WTC11 (cell line): Measurements from ENCODE around the gene ATL2. TPM values are rescaled to one million over a fixed set of nuclear protein-coding genes. Genes with fewer than 3 reads are reported as not detected.

Source experiments
- ATAC-seq: fragments of 200-7000 bp; cut with Tn5 transposase; 2 replicates; pipeline ENCODE4 v1.10.0; 2021; ENCODE audit warnings: mild to moderate bottlenecking, moderate library complexity
- CTCF ChIA-PET: fragments of 300-600 bp; sonication (Branson Sonifier 250); formaldehyde crosslinking; loops from one replicate; lab custom pipeline; 2021; ENCODE audit warnings: antibody characterized with exemption; lab: Charles Lee
- POLR2A ChIA-PET: fragments of 350-600 bp; sonication (Branson Sonifier 250); formaldehyde crosslinking; loops from one replicate; lab custom pipeline; 2021; ENCODE audit warnings: antibody characterized with exemption; lab: Charles Lee
- DNase-seq: peaks from one replicate; pipeline ENCODE4 v3.0.0; 2021; ENCODE audit warnings: low spot score
- H3K27ac Mint-ChIP-seq: 2 replicates; pipeline ENCODE4 v1.8.0; 2021; ENCODE audit warnings: mixed read lengths
- H3K27me3 Mint-ChIP-seq: 2 replicates; pipeline ENCODE4 v1.8.0; 2021; ENCODE audit warnings: low read depth, mild to moderate bottlenecking, moderate library complexity, mixed read lengths
- H3K36me3 Mint-ChIP-seq: 2 replicates; pipeline ENCODE4 v1.8.0; 2021; ENCODE audit warnings: mixed read lengths
- H3K4me1 Mint-ChIP-seq: 2 replicates; pipeline ENCODE4 v1.8.0; 2022; ENCODE audit warnings: mixed read lengths
- H3K4me3 Mint-ChIP-seq: 2 replicates; pipeline ENCODE4 v1.8.0; 2021; ENCODE audit warnings: mild to moderate bottlenecking, moderate library complexity, mixed read lengths
- H3K9me3 Mint-ChIP-seq: 2 replicates; pipeline ENCODE4 v1.8.0; 2021; ENCODE audit warnings: mixed read lengths
- ARID4B ChIP-seq: sonication (generic); formaldehyde crosslinking; IDR thresholded peaks from 2 replicates; pipeline ENCODE4 v1.8.0; 2023; ENCODE audit warnings: missing genetic modification reagents, mild to moderate bottlenecking, borderline replicate concordance
- ATF1 ChIP-seq: sonication (generic); formaldehyde crosslinking; IDR thresholded peaks from 2 replicates; pipeline ENCODE4 v1.8.1; 2023; ENCODE audit warnings: mild to moderate bottlenecking, moderate library complexity, missing genetic modification reagents
- CBFB ChIP-seq: sonication (generic); formaldehyde crosslinking; IDR thresholded peaks from 2 replicates; pipeline ENCODE4 v1.8.1; 2022; ENCODE audit warnings: mild to moderate bottlenecking, low read depth, missing genetic modification reagents
- CREM ChIP-seq: sonication (generic); formaldehyde crosslinking; IDR thresholded peaks from 2 replicates; pipeline ENCODE4 v1.8.1; 2022; ENCODE audit warnings: mild to moderate bottlenecking, missing genetic modification reagents, moderate library complexity
- E2F4 ChIP-seq: sonication (generic); formaldehyde crosslinking; IDR thresholded peaks from 2 replicates; pipeline ENCODE4 v1.8.1; 2022; ENCODE audit warnings: low read depth, mild to moderate bottlenecking, moderate library complexity, missing genetic modification reagents, borderline replicate concordance
- ESRRA ChIP-seq: sonication (generic); formaldehyde crosslinking; IDR thresholded peaks from 2 replicates; pipeline ENCODE4 v1.8.1; 2022; ENCODE audit warnings: mild to moderate bottlenecking, missing genetic modification reagents, borderline replicate concordance
- FOXK1 ChIP-seq: sonication (generic); formaldehyde crosslinking; IDR thresholded peaks from 2 replicates; pipeline ENCODE4 v1.8.0; 2022; ENCODE audit warnings: mild to moderate bottlenecking, moderate library complexity, missing genetic modification reagents
- FOXP1 ChIP-seq: sonication (generic); formaldehyde crosslinking; IDR thresholded peaks from 2 replicates; pipeline ENCODE4 v1.8.0; 2022; ENCODE audit warnings: missing genetic modification reagents, mild to moderate bottlenecking, moderate library complexity, borderline replicate concordance
- JAZF1 ChIP-seq: fragments of 250-450 bp; sonication (Bioruptor Pico); IDR thresholded peaks from 2 replicates; pipeline ENCODE4 v1.9.0; 2021; ENCODE audit warnings: moderate library complexity, mild to moderate bottlenecking, inconsistent platforms
- MAX ChIP-seq: sonication (generic); formaldehyde crosslinking; IDR thresholded peaks from 2 replicates; pipeline ENCODE4 v1.8.0; 2022; ENCODE audit warnings: mild to moderate bottlenecking, missing genetic modification reagents
- NFE2L1 ChIP-seq: sonication (generic); formaldehyde crosslinking; IDR thresholded peaks from 2 replicates; pipeline ENCODE4 v1.8.1; 2023; ENCODE audit warnings: missing genetic modification reagents
- RELA ChIP-seq: sonication (generic); formaldehyde crosslinking; IDR thresholded peaks from 2 replicates; pipeline ENCODE4 v1.8.1; 2022; ENCODE audit warnings: missing genetic modification reagents, mild to moderate bottlenecking, borderline replicate concordance
- SMAD3 ChIP-seq: sonication (generic); formaldehyde crosslinking; IDR thresholded peaks from 2 replicates; pipeline ENCODE4 v1.8.0; 2022; ENCODE audit warnings: missing genetic modification reagents, mild to moderate bottlenecking, borderline replicate concordance
- SMAD4 ChIP-seq: sonication (generic); formaldehyde crosslinking; IDR thresholded peaks from 2 replicates; pipeline ENCODE4 v1.8.0; 2022; ENCODE audit warnings: mild to moderate bottlenecking, missing genetic modification reagents
- TEAD1 ChIP-seq: sonication (generic); formaldehyde crosslinking; IDR thresholded peaks from 2 replicates; pipeline ENCODE4 v1.8.0; 2022; ENCODE audit warnings: mild to moderate bottlenecking, missing genetic modification reagents
- TEAD4 ChIP-seq: sonication (generic); formaldehyde crosslinking; IDR thresholded peaks from 2 replicates; pipeline ENCODE4 v1.8.0; 2022; ENCODE audit warnings: mild to moderate bottlenecking, missing genetic modification reagents
- USF2 ChIP-seq: sonication (generic); formaldehyde crosslinking; IDR thresholded peaks from 2 replicates; pipeline ENCODE4 v1.8.1; 2023; ENCODE audit warnings: mild to moderate bottlenecking, missing genetic modification reagents, moderate library complexity
- ZNF263 ChIP-seq: sonication (generic); formaldehyde crosslinking; IDR thresholded peaks from 2 replicates; pipeline ENCODE4 v1.8.1; 2022; ENCODE audit warnings: low read depth, mild to moderate bottlenecking, moderate library complexity, missing genetic modification reagents
- ZNF671 ChIP-seq: fragments of 250-450 bp; sonication (Bioruptor Pico); IDR thresholded peaks from 2 replicates; pipeline ENCODE4 v1.8.0; 2021; ENCODE audit warnings: mild to moderate bottlenecking
- total RNA-seq: library from RNA; stranded (reverse); gene quantifications from 3 replicates; pipeline ENCODE4 v1.2.3, GENCODE V29; 2021

The ATL2 gene
- total RNA-seq, 1 experiment from 2014 or later = 90.5 TPM

- H3K4me3 Mint-ChIP-seq = no peak overlapping the region
- H3K27me3 Mint-ChIP-seq = peaks cover 3% of the 10 kb centered on the region; the same call in 1 of the 2 replicates
- peaks cover 6% of the 10 kb centered on the region; the same call in 1 of the 2 replicates for H3K9me3 Mint-ChIP-seq
- ATAC-seq (no peak), DNase-seq (no peak)
- POLR2A ChIA-PET = no interaction called here
- H3K36me3 Mint-ChIP-seq = no peaks in the 10 kb centered on the region
- peaks cover 5% of the 10 kb centered on the region; the same call in 1 of the 2 replicates for H3K4me1 Mint-ChIP-seq
- H3K27ac Mint-ChIP-seq = no peak overlapping the region
- TF ChIP-seq CREM (no peak), NFE2L1 (CRISPR knock-in tag) (no peak), MAX (CRISPR knock-in tag) (no peak), RELA (CRISPR knock-in tag) (no peak), ESRRA (CRISPR knock-in tag) (no peak), ZNF671 (CRISPR knock-in tag) (no peak), SMAD4 (CRISPR knock-in tag) (no peak)
- CTCF ChIA-PET = no interaction called here
Measured at GRCh38 chr2:38261569-38262068, 115.5 kb downstream of the ATL2 start.

GRCh38 chr2:38260972-38261371 lies 116.1 kb downstream of the ATL2 start:
- Mint-ChIP-seq H3K27ac (no peak overlapping the region), H3K4me1 (peaks cover 5% of the 10 kb centered on the region; the same call in 1 of the 2 replicates), H3K4me3 (no peak overlapping the region), H3K36me3 (no peaks in the 10 kb centered on the region), H3K27me3 (peaks cover 3% of the 10 kb centered on the region; the same call in 1 of the 2 replicates), H3K9me3 (peaks cover 3% of the 10 kb centered on the region; the same call in 1 of the 2 replicates)
- ATAC-seq (no peak), DNase-seq (no peak)
- CTCF ChIA-PET = no interaction called here
- TF ChIP-seq E2F4 (CRISPR knock-in tag) = no peak
- no peak for TF ChIP-seq ZNF263 (CRISPR knock-in tag)
- no peak for TF ChIP-seq USF2
- TF ChIP-seq RELA (CRISPR knock-in tag) = no peak
- no peak for TF ChIP-seq CBFB
- no peak for TF ChIP-seq TEAD1 (CRISPR knock-in tag)
- no peak for TF ChIP-seq TEAD4
- no peak for TF ChIP-seq FOXP1 (CRISPR knock-in tag)
- TF ChIP-seq FOXK1 (CRISPR knock-in tag) = no peak
- TF ChIP-seq ATF1 = no peak
- TF ChIP-seq NFE2L1 (CRISPR knock-in tag) = no peak
- TF ChIP-seq JAZF1 = no peak
- no peak for TF ChIP-seq SMAD3
- no peak for TF ChIP-seq ARID4B
- POLR2A ChIA-PET = no interaction called here
